LNCaP clone FGC (cell line): ENCODE results near the gene GPR18.

ENCODE experiments used
- DNase-seq: peaks from one replicate; pipeline ENCODE4 v3.0.0-alpha.2; 2011; ENCODE audit warnings: low read depth
- H3K4me3 ChIP-seq: 2 replicates; pipeline ENCODE4 v1.5.1; 2011; ENCODE audit warnings: mild to moderate bottlenecking, low read depth, low read length, control low read depth
- CTCF ChIP-seq: IDR thresholded peaks from 2 replicates; pipeline ENCODE4 v1.5.1; 2012; ENCODE audit warnings: mild to moderate bottlenecking; ENCODE audit not compliant: control insufficient read depth, insufficient read depth; ENCODE audit errors: extremely low read depth

GPR18 gene

DNA sequence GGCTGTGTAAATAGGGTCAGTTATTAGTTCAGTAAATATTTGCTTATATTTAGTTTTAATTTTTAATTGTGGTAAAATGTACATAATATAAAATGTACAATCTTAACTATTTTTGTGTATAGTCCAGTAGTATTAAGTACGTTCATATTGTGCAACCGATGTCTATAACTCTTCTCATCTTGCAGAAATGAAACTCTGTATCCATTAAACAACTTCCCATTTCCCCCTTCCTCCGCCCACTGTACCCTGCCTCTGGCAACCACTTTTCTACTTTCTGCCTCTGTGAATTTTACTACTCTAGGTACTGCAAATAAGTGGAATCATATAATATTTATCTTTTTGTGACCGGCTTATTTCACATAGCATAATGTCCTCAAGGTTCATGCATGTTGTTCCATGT lies 33.1 kb downstream of the GPR18 start:
- no peak for TF ChIP-seq CTCF
- no peak overlapping the region for H3K4me3 ChIP-seq
- DNase-seq, result no peak

DNA sequence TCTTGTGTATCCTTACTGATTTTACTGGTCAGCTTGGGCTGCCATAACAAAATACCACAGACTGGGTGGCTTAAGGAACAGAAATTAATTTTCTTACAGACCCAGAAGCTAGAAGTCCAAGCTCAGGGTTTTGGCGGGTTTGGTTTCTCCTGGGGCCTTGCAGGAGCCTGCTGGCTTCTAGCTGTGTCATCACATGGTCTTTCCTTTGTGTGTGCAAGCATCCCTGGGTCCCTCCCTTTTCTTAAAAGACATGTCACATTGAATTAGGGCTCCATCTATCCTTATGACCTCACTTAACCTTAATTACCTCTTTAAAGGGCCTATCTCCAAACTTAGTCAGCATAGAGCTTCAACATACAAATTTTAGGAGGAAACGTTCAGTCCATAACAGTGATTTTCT lies 34.2 kb downstream of the GPR18 start:
- no peak for DNase-seq
- no peak for TF ChIP-seq CTCF
- H3K4me3 ChIP-seq, result no peak overlapping the region

DNA sequence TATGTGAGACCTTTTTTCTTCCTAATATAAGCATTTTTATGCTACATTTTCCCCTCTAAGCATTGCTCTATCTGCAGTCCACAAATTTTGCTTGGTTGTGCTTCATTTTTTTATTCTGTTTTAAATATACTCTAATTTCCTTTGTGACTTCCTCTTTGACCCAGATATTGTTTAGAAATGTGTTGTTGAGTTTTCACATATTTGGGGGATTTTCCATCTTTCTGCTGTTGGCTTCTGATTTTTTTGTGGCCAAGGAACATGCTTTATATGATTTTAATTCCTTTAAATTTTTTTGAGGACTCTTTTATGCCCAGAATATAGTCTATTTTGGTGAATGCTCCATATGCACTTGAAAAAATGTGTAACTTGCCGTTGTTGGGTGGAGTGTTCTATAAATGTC lies 34.6 kb downstream of the GPR18 start:
- no peak overlapping the region for H3K4me3 ChIP-seq
- DNase-seq, result no peak
- no peak for TF ChIP-seq CTCF

DNA sequence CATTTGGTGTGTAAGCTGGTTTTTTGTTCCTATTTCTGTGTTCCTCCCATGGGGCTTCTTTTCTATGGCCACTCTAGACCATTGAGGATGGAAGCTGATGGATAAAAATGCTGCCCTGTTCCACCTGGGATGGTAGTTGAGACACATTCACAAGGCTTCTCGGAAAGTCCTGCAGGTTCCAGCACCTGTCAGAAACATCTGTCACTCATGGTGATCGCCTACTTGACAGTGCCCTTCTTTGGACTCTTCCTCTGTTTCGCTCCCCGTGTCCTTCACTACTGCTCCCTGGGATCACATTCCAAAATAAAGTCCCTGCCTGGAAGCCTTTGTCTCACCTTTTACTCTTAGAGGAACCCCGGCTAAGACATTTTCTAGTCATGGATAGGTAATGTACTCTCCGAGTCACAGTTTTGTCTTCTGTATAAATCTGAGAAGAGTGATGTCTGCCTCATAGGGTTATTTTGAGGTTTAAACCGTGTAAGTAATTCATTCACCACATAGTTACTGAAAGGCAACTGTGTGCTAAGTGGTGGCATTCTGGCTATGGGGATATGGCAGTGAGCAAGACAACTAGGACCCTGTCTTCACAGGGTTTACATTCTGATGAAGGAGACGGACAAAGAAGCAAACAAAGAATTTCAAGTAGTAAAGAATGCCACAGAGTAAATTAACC lies 36.5 kb downstream of the GPR18 start:
- no peak for DNase-seq
- no peak overlapping the region for H3K4me3 ChIP-seq
- TF ChIP-seq CTCF, result no peak

DNA sequence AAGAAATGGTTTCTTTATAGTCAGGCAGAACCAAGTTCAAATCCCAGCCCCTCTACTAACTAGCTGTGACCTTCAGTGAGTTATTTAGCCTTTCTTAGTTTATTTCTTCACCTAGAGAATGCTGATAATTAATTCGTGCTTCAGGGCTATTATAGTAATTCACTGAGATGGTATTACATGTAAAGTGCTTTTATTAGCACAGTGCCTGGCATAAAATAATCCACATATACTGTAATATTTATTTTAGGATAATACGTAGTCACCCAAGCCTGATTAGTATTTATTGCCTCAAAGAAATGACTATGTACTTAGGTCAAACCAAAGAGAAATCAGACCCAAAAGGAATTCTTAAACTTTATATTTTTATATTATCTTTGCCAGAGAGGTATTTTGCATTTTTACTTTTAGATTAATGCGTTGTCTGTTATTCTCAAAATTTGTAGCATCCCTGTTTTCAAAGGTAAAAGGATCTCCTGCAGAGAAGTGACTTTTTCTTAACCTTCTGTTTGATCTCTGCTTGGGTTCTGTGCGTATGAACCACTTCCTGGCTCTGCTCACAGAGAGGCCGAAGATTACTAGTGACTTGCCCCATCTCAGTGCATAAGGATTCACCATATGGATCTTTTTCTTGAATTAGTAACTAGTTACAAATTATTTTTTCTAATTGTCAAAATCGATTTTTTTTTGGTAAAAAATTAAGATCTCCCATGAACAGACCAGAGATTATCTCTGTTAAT lies 37.8 kb downstream of the GPR18 start:
- no peak for DNase-seq

GRCh38 chr13:99218969-99219368 lies 39.2 kb downstream of the GPR18 start:
- TF ChIP-seq CTCF, result no peak
- no peak overlapping the region for H3K4me3 ChIP-seq
- no peak for DNase-seq

More for the DNA sequence above, 37.8 kb downstream of the GPR18 start:
- H3K4me3 ChIP-seq, result no peak overlapping the region
- TF ChIP-seq CTCF, result no peak
